ENCODE measurements around the gene ZBTB34. TPM values are rescaled to one million over a fixed set of nuclear protein-coding genes. Genes with fewer than 3 reads are reported as not detected.

ZBTB34 gene
- total RNA-seq, 1 donor from 2014 or later = 21.9 TPM

GRCh38 chr9:126818482-126818881 lies 42.0 kb upstream of the ZBTB34 start:
- Histone ChIP-seq H3K9me3 (ENCODE audit: low read depth) (peaks cover 15% of the 10 kb centered on the region), H3K4me3 (no peak overlapping the region), H3K4me2 (no peak overlapping the region), H2AFZ (replicated peaks) (no peak overlapping the region), H3K79me2 (ENCODE audit: low read depth) (peaks cover 60% of the 10 kb centered on the region), H3K36me3 (peaks cover 16% of the 10 kb centered on the region), H3K27ac (no peak overlapping the region), H3K27me3 (no peaks in the 10 kb centered on the region), H3F3A (ENCODE audit: low read depth) (no peaks in the 10 kb centered on the region), H3K9ac (no peak overlapping the region), H3K4me1 (no peaks in the 10 kb centered on the region), H4K20me1 (ENCODE audit: low read depth) (no peaks in the 10 kb centered on the region)
- Mint-ChIP-seq H3K4me1 (peaks cover 9% of the 10 kb centered on the region), H3K36me3 (peaks cover 56% of the 10 kb centered on the region), H3K4me3 (no peak overlapping the region), H3K9me3 (peaks cover 41% of the 10 kb centered on the region), H3K27me3 (ENCODE audit: insufficient read depth, low read depth) (no peaks in the 10 kb centered on the region), H3K27ac (no peak overlapping the region)
- TF ChIP-seq EZH2phosphoT487 (IDR thresholded peaks at IDR 0.05) (no peak), EZH2 (IDR thresholded peaks at IDR 0.05) (no peak), CTCF (IDR thresholded peaks at IDR 0.05) (no peak)
- DNase-seq (ENCODE audit: low spot score) = no peak

DNA sequence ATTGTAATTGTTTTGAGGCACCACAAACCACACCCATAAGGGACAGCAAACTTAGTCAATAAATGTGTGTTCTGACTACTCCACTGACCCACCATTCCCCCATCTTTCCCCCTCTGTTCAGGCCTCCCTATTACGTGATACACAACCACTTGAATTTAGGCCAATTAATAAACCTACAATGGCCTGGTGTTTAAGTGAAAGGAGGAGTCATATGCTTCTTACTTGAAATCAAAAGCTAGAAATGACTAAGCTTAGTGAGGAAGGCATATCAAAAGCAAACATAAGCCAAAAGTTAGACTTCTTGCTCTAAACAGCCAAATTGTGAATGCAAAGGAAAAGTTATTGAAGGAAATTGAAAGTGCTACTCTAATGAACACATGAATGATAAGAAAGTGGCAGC lies 41.0 kb upstream of the ZBTB34 start:
- TF ChIP-seq EZH2phosphoT487 (IDR thresholded peaks at IDR 0.05) (no peak), EZH2 (IDR thresholded peaks at IDR 0.05) (no peak), CTCF (IDR thresholded peaks at IDR 0.05) (no peak)
- no peak overlapping the region for H3K4me2 ChIP-seq
- Mint-ChIP-seq H3K9me3 (peaks cover 38% of the 10 kb centered on the region), H3K27me3 (ENCODE audit: insufficient read depth, low read depth) (no peaks in the 10 kb centered on the region), H3K4me3 (no peak overlapping the region), H3K36me3 (peaks cover 48% of the 10 kb centered on the region), H3K27ac (no peak overlapping the region), H3K4me1 (peaks cover 9% of the 10 kb centered on the region)
- H3F3A ChIP-seq (ENCODE audit: low read depth) = no peaks in the 10 kb centered on the region
- H3K9ac ChIP-seq = no peak overlapping the region
- peaks cover 50% of the 10 kb centered on the region for H3K79me2 ChIP-seq (ENCODE audit: low read depth)
- H3K9me3 ChIP-seq (ENCODE audit: low read depth) = peaks cover 15% of the 10 kb centered on the region
- no peaks in the 10 kb centered on the region for H3K27me3 ChIP-seq
- H3K27ac ChIP-seq = no peak overlapping the region
- H3K4me1 ChIP-seq = no peaks in the 10 kb centered on the region
- no peak overlapping the region for H2AFZ ChIP-seq (replicated peaks)
- H3K36me3 ChIP-seq = peaks cover 12% of the 10 kb centered on the region
- H3K4me3 ChIP-seq = no peak overlapping the region
- no peaks in the 10 kb centered on the region for H4K20me1 ChIP-seq (ENCODE audit: low read depth)
- no peak for DNase-seq (ENCODE audit: low spot score)

- Mint-ChIP-seq H3K27ac (no peak overlapping the region), H3K9me3 (peaks cover 34% of the 10 kb centered on the region), H3K4me3 (no peak overlapping the region), H3K36me3 (peaks cover 38% of the 10 kb centered on the region), H3K4me1 (peaks cover 9% of the 10 kb centered on the region), H3K27me3 (ENCODE audit: insufficient read depth, low read depth) (no peaks in the 10 kb centered on the region)
- no peak for DNase-seq (ENCODE audit: low spot score)
- H2AFZ ChIP-seq (replicated peaks) = no peak overlapping the region
- no peak for TF ChIP-seq EZH2 (IDR thresholded peaks at IDR 0.05)
- no peak for TF ChIP-seq EZH2phosphoT487 (IDR thresholded peaks at IDR 0.05)
- TF ChIP-seq CTCF (IDR thresholded peaks at IDR 0.05) = no peak
- no peak overlapping the region for H3K4me3 ChIP-seq
- H3K4me2 ChIP-seq = no peak overlapping the region
- H3K4me1 ChIP-seq = no peaks in the 10 kb centered on the region
- H3K9me3 ChIP-seq (ENCODE audit: low read depth) = peaks cover 15% of the 10 kb centered on the region
- H3K36me3 ChIP-seq = peaks cover 12% of the 10 kb centered on the region
- no peaks in the 10 kb centered on the region for H4K20me1 ChIP-seq (ENCODE audit: low read depth)
- no peak overlapping the region for H3K9ac ChIP-seq
- no peak overlapping the region for H3K27ac ChIP-seq
- H3K27me3 ChIP-seq = no peaks in the 10 kb centered on the region
- no peaks in the 10 kb centered on the region for H3F3A ChIP-seq (ENCODE audit: low read depth)
- peaks cover 28% of the 10 kb centered on the region for H3K79me2 ChIP-seq (ENCODE audit: low read depth)
Measured at GRCh38 chr9:126822278-126822677, 38.2 kb upstream of the ZBTB34 start.

Data from neural progenitor cell (in vitro differentiated cells).